Caki2 (cell line): ENCODE data around the gene SUSD3. TPM values are rescaled to one million over a fixed set of nuclear protein-coding genes. Genes with fewer than 3 reads are reported as not detected.

Source experiments
- DNase-seq: peaks from one replicate; pipeline ENCODE4 v3.0.0-alpha.2; 2015; ENCODE audit warnings: low read depth
- in situ Hi-C: cut with HindIII; loops from 2 replicates; pipeline ENCODE4 v1.10.0; 2016; ENCODE audit warnings: low sequenced_read_pairs, low pct_unique_long_range_greater_than_20kb, mixed read lengths
- total RNA-seq: library from RNA; depleted of rRNA; stranded (reverse); fragments of >200 nt; shearing (Covaris generic); gene quantifications from 2 replicates; pipeline ENCODE4 v1.2.3, GENCODE V29; 2014; ENCODE audit warnings: low replicate concordance

The SUSD3 gene
- total RNA-seq, 1 experiment from 2014 or later = not detected

DNA sequence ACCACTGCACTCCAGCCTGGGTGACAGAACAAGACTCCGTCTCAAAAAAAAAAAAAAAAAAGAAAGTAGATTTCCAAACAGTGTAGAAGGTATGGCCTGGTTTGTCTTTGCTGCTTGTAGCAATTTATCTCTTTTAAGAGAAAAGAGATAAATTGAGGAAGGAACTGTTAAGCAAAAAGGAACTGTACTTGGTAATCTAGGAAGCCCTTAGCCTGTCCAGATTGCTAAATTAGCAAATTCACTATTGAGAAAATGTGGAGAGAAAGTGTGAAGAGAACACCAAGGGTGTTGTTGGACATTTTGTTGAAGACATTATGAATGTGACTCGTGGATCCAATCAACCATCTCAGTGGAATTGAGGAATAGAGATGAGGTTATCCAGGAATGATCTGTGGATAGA lies 13.0 kb upstream of the SUSD3 start:
- in situ Hi-C loops = no loop called here
- DNase-seq = no peak

DNA sequence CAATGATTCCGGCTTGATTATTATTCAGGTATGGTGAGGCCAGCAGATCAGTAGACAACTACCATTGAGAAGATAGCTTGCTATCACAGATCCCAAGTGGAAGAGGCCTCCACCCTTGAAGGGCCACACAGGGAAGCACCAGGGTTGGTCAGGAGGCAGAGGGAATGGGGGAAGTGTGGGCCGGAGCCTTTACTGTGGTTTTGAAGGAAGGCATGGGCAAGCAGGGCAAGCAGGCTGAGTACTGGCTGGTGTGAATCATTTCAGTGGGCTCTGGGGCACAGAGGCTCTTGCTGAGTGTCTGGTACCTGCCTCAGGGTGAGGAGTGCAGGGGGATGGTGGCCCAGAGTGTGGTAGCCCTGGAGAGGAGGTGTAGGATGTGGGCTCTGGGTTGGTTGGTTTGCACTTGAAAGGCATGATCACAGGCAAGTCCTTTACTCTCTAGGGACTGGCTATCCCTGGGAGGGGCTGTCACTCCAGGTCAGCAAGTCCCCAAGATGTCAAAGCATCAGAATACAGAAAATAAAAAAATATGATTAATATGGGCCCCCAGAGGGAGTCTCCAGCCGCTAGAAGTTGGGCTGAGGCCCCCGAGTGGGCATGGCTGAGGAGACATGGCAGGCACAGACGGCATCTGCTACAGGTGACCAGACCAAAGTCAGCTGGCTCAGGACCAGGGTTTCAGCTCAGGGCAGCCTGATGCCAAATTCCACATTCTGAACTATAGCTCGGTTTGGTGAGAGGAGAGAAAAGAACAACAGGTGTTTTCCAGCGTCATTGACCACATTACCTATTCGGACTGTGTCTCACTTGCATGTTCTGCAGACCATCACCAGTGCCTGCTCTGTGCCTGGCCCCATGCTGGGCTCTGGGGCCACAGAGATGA lies 9.7 kb upstream of the SUSD3 start:
- DNase-seq = no peak

DNA sequence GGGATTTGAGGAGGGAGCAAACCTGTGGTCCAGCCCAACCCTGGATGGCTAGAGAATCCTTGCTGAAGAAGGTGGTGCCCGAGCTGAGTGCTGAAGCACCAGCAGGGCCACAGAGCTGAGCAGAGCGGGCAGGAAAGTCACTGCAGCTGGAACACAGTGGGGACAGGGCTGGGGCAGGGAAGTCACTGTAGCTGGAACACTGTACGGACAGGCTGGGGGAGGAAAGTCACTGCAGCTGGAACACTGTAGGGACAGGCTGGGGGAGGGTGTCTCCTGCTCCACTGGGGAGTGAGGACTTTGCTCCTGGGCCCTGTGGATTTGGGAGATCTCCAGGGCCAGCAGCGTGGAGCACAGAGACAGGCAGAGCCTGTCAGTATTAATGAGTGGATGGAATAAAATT lies 9.0 kb upstream of the SUSD3 start:
- DNase-seq = no peak
- in situ Hi-C loops = no loop called here

More for the DNA sequence above, 9.7 kb upstream of the SUSD3 start:
- in situ Hi-C loops = no loop called here

DNA sequence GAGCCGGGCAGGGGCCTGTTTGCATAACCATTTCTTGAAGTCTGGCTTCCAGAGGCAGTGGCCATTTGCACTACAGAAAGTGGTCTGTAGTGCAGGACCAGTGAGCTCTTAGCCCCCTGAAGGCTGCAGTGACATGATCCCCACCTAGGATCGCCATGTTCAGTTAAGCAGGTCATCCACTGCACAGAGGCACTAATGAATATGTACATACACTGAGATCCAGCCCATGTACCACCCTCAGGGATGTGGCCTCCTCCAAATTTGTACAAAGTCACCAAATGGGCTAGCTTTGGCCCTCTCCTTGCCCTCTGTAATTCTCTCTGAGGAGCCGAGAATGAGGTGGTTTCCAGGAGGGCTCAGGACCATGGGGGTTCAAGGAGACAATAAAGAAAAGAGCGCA lies 8.3 kb upstream of the SUSD3 start:
- in situ Hi-C loops = no loop called here
- DNase-seq = no peak

DNA sequence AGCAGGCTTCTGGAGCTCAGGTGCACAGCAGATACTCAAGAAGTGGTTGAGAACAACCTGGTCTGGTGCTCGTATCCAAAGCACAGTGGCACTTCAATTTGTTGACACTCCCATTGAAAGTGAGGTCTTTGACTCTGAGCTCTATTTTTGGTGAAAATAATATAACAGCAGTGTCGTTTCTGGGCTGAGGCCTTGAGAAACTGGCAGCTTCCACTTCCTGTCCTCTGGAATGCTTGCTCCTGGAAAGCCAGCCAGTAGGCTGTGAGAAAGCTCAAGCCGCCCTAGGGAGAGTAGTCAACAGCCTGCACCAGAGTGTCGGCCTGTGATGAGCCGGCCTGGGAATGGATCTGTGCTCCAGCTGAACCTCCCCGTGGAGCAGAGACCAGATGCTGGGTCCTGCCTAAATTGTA lies 6.8 kb upstream of the SUSD3 start:
- in situ Hi-C loops = no loop called here
- no peak for DNase-seq

DNA sequence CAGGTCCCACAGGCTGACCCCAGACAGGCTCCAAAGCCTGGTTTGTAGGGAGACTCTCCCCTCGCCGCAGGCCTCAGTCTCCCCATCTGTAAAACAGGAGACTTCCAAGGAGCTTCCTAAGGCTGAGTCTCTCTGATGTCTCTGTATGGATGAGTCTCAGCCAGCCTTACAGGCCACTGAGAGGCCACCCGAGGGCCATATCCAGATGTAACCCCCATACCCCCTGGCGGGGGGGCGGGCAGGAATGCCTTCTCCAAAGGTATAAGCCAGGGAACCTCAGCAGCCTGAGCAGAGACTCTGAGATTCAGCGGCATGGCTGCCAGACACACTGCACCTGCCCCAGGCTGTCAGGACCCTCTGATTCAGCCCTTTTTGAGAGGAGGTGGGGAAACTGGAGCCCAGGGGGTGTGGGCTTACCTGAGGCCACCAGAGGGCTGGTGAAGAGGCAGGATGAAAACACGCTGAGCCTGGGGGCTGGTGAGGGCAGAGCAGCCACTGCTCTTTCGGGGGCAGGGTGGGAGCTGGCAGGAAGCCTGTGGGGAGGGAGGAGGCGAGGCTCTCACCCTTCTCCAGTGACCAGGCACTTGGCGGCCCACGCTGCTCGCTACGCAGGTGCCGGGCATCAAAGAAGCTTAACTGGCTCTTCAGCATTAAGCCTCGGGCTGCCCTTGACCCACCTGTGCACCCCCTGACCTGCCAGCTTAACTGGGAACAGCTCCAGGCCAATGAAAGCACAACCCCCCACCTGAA lies 5.5 kb upstream of the SUSD3 start:
- in situ Hi-C loops = no loop called here

DNA sequence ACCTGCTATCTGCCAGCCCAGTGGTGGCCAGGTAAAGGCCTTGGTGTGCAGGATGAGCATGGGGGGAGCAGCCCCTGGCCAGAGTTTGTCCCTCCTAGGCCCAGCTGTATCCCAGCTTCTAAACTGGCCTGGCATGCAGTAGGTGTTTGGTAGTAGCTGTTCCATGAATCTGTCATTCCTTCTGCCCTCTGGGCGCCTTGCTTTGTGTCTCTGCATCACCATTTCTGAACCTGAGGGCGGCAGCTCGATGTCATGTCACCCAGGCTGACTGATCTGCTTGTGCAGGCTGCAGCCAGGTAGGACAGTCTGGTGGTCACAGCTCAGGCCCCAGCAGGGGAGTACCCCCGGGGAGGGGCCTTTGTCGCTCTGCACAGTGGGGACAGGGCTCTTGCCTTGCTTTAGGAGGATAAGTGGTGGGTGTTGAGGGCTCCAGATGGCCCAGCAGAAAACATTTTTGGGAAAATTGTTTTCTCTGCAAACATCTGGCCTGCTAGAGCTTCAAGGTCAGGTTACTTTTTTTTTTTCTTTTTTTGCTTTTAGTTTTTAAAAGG lies 4.6 kb upstream of the SUSD3 start:
- in situ Hi-C loops = no loop called here
- DNase-seq = no peak

More for the DNA sequence above, 5.5 kb upstream of the SUSD3 start:
- no peak for DNase-seq

DNA sequence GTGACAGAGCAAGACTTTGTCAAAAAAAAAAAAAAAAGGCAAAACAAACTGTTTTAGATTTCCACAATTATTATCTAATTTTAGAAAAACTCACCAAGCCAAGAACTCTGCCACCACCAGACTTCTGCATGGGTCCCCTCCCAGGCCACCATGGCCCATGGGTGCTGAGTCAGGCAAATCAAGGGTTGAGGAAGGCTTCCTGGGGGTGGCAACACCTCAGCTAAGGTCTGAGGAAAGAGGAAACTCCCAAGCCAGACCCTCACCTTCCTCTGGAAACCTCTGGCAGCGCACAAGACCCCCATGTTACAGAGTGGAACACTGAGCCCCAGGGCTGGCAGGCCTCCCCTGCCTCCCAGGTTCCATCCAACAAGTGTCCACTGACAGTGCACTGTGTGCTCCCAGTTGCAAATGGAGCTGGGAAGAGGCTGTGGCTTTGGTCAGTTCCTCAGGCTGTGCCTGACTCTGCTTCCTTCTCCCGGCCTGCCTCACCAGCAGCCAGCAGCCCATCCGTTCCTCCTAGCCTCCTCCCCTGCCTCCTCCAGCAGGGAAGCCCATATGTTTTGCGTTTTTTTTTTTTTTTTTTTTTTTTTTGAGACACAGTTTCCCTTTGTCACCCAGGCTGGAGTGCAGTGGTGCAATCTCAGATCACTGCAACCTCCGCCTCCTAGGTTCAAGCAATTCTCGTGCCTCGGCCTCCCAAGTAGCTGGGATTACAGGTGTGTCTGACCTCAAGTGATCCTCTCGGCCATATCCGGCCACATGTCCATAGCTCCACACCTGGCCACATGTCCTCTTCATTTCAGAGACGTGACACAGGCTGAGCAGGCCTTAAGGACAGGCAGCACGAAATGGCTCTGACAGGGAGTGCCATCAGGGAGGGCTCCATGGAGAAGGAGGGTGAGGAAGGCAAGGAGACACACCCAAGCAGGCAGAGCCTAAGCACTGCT lies 3.5 kb upstream of the SUSD3 start:
- in situ Hi-C loops = no loop called here
- no peak for DNase-seq

DNA sequence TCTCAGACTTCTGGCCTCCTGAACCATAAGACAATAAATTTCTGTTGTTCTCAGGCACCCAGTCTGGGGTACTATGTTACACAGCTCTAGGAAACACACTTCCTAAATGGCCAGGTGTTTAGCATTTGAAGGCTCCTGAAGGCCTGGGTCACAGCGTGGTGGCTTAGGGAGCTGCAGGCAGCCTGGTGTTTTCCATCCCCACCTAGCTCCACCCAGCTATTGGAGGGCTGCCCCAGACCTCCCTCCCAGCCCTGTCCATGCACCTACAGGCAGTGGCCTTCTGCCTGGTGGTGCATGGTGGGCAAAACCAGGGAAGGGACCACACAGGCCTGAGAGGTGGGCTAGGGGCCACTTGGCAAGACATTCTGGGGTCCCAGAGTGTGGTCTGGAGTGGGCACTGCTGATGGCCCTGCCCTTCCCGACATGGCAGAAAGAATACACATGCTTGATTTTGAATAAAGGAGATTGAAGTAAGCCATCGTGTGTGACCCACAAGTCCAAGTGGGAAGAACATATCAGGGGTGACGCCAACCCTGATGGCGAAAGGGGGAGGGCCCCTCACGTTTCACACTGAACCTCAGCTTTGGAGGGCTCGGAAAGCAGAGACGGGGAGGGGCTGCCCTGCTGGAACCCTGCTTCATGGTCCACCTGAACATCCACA lies 1.3 kb upstream of the SUSD3 start:
- in situ Hi-C loops = no loop called here
- no peak for DNase-seq

DNA sequence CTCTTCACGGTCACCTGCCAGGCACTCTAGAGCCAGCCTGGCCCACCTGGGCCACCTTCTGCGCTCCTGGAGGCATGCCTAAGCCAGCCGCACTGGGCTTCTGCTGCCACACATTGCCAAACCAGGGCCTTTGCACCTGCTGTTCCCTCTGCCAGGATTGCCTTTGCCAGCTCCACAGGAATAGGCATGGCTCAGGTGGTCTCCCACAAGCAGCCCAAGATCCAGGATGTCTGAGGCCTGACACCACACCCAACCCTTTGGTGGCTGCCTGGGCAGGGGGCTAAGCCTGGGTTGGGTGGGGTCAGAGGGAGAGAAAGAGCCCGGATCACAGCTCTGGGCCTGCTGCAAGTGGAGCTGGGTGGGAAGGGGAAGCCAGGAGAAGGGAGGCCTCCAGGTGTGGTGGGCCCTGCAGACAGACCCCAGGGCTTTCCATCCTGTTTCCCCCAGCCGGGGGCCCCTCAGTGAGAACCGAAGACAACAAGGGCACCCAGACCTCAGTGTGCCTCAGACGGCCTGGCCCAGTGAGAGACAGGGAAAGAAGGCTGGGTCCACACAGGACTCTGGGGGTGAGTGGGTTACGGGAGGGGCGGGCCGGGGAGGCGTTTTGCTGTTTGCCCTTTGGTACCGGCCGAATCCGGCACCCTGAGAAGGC lies 672 bp upstream of the SUSD3 start:
- DNase-seq = no peak
- in situ Hi-C loops = no loop called here

DNA sequence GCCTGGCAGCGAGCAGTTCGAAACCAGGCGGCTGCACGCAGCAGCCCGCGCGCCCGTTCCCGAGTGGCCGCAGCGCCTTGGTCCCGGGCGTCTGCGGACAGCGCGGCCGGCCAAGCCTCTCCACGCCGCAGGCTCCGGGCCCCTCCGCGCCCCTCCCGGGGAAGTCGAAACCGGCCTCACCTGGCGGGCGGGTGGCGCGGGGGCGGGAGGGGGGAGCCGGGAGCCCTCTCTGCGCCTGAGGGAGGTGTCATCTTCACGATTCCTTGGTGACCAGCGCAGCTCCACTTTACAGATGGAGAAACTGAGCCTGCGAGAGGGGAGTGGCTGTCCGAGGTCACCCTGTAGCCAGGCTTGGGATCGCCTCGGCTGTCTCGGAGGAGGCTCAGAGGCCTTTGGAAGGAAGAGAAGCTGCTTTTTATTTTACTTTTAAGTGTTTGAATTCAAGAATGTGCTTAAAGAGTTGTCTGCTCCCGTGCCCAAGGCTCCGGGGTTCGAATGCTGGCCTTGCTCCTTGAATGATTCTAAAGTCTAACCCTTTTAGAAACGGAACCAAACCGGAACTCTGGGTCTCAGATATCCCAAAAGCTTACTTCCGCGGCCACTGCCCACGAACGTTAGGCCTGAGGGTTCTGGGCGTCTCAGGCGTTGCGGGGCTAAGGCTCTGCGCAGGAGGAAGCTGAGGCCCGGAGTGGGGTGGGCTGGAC lies 662 bp downstream of the SUSD3 start:
- in situ Hi-C loops = no loop called here
- DNase-seq = no peak

DNA sequence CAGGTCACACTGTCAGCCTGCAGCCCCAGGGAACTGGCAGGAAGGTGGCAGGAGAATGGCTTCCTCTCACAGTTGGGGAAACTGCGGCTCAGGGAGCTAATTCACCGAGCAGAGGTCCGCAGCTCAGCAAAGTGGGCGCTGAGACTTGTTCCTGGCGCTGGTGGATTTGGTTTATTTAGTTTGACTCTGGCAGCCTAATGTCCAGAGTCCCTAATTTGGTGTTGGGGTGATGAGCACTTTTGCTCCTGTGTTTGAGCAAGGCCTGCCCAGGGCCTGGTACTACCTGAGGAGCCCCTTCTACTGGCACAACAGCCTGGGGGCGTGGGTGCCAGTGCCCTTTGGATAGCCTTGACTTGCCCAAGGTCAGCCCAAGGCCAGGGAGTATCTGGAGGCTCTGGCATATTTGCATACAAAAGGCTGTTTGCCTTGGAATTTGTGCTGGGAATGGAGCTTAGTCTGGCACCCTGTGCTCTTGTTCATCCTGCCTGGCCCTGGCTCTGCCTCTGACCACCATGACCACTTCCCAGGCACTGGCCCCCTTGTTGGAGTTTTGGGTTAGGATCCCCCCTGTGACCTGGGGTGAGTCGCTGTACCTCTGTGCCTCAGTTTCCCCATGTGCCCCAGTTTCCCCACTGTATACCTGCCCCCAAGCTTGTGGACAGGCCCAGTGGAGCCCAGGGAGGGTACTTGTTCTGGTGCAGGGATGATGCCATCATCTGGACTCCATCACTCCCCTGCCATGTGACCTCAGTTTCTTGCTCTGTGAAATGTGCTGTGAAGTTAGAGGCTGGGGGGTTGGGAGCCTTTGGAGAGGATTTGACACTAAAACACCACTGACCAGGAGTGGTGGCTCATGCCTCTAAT lies 1.4 kb downstream of the SUSD3 start:
- in situ Hi-C loops = no loop called here

DNA sequence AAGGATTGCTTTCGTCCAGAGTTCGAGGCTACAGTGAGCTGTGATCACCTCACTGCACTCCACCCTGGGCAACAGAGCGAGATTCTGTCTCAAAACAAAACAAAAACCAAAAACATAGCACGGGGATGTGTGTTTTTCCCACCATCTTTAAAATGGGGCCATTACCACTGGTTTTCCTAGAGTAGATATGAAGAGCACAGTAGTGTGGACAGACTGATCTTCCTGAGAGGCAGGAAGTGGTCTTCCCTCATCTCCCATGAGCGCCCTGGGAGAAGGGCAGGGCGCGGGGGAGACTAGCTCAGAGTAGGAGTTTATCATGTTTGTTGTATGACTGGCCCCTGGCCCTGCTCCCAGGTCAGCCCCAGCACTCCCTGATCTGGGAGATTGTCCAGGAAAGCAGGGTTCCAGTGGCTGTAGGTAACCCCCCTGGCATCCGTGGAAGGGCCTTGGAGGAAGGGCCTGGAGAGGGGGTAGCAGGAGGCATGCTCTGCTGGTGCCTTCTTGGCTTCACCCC lies 2.3 kb downstream of the SUSD3 start:
- no peak for DNase-seq
- in situ Hi-C loops = no loop called here

More for the DNA sequence above, 1.4 kb downstream of the SUSD3 start:
- DNase-seq = no peak

DNA sequence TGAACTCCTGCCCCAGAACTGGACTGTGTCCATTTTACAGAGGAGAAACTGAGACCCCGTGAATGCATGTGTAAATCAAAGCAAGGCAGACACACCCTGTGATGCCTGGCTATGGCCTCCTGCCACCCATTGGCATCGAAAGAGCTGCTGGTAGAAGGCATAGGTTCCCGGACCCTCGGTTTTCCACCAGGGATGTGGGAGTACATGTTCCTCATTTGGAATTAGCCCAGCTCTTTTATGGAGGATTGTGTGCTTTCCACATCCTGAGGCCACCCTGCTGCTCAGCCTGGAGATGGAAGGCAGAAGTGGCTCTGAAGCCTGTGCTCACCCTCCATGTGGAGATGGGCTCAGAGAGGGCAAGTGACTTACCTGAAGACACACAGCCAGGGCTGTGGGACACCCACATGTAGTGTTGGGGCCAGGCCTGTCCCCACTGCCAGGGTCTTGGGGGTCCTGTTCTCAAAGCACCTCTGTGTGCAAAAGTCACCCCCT lies 2.8 kb downstream of the SUSD3 start:
- DNase-seq = no peak
- in situ Hi-C loops = no loop called here
